Hepatocyte (in vitro differentiated cells): ENCODE results near the gene LYSMD4. TPM values are rescaled to one million over a fixed set of nuclear protein-coding genes. Genes with fewer than 3 reads are reported as not detected.
A peak's percentile ranks its signal among the peaks of the same experiment; 100 is the strongest.

Experiments used
- DNase-seq: peaks from one replicate; pipeline ENCODE4 v3.0.0-alpha.2; 2016; ENCODE audit warnings: low spot score
- H2AFZ ChIP-seq: fragments of 200-600 bp; sonication (generic); 2 replicates; pipeline ENCODE4 v1.6.0; 2016; ENCODE audit warnings: antibody characterized with exemption, mild to moderate bottlenecking
- H3K27ac ChIP-seq: fragments of 200-600 bp; sonication (generic); 2 replicates; pipeline ENCODE4 v1.5.1; 2016; ENCODE audit warnings: mild to moderate bottlenecking
- H3K27me3 ChIP-seq: fragments of 200-600 bp; sonication (generic); 2 replicates; pipeline ENCODE4 v1.6.1; 2016
- H3K36me3 ChIP-seq: fragments of 200-600 bp; sonication (generic); replicated peaks from 2 replicates; pipeline ENCODE4 v1.5.1; 2016; ENCODE audit warnings: low read depth; ENCODE audit not compliant: insufficient read depth
- H3K4me1 ChIP-seq: fragments of 200-600 bp; sonication (generic); 2 replicates; pipeline ENCODE4 v1.5.1; 2016; ENCODE audit warnings: mild to moderate bottlenecking, moderate library complexity; ENCODE audit not compliant: insufficient read depth
- H3K4me2 ChIP-seq: fragments of 200-600 bp; sonication (generic); 2 replicates; pipeline ENCODE4 v1.6.0; 2016
- H3K4me3 ChIP-seq: fragments of 200-600 bp; sonication (generic); 2 replicates; pipeline ENCODE4 v1.5.1; 2016; ENCODE audit warnings: mild to moderate bottlenecking
- H3K79me2 ChIP-seq: fragments of 200-600 bp; sonication (generic); 2 replicates; pipeline ENCODE4 v1.6.0; 2017; ENCODE audit warnings: mild to moderate bottlenecking
- H3K9me2 ChIP-seq: fragments of 200-600 bp; sonication (generic); replicated peaks from 2 replicates; pipeline ENCODE4 v1.6.0; 2017; ENCODE audit warnings: mild to moderate bottlenecking; ENCODE audit not compliant: insufficient read depth
- H3K9me3 ChIP-seq: fragments of 200-600 bp; sonication (generic); 2 replicates; pipeline ENCODE4 v1.5.1; 2016; ENCODE audit warnings: low read depth, mild to moderate bottlenecking
- H4K20me1 ChIP-seq: fragments of 200-600 bp; sonication (generic); 2 replicates; pipeline ENCODE4 v1.6.0; 2016; ENCODE audit warnings: mild to moderate bottlenecking; ENCODE audit not compliant: insufficient read depth, poor library complexity, severe bottlenecking
- EZH2 ChIP-seq: fragments of 200-600 bp; sonication (generic); IDR thresholded peaks from 2 replicates; pipeline ENCODE4 v1.6.1; 2016; ENCODE audit warnings: antibody characterized with exemption, mild to moderate bottlenecking, borderline replicate concordance
- EZH2phosphoT487 ChIP-seq: fragments of 200-600 bp; sonication (generic); IDR thresholded peaks from one replicate; pipeline ENCODE4 v1.6.1; 2018; ENCODE audit warnings: antibody characterized with exemption, mild to moderate bottlenecking, low read depth, moderate library complexity; ENCODE audit not compliant: unreplicated experiment, severe bottlenecking
- WGBS: methylation state at CpG from one replicate; pipeline ENCODE4 v1.1.6; 2016; ENCODE audit warnings: low lambda C conversion rate; ENCODE audit errors: missing lambda C conversion rate; 5-methylcytosine and 5-hydroxymethylcytosine counted together
- polyA plus RNA-seq: library from polyadenylated mRNA; unstranded; fragments of >200 nt; fragmentation: Nextera tagmentation; extraction: Ambion mirVana; gene quantifications from 2 replicates; pipeline ENCODE4 v1.2.1, GENCODE V29; 2016
- total RNA-seq: library from RNA; depleted of rRNA; stranded (reverse); fragments of >200 nt; gene quantifications from 2 replicates; pipeline ENCODE4 v1.2.3, GENCODE V29; 2014
- TF ChIP-seq, protein P1 (sequence below): fragments of 200-600 bp; sonication (generic); IDR thresholded peaks from 2 replicates; pipeline ENCODE4 v1.5.1; 2016; ENCODE audit warnings: antibody characterized with exemption, mild to moderate bottlenecking; ENCODE audit not compliant: poor library complexity

The LYSMD4 gene
- total and polyA plus RNA-seq, 2 experiments from 2014 or later, result 12.8 to 15.4 TPM

DNA sequence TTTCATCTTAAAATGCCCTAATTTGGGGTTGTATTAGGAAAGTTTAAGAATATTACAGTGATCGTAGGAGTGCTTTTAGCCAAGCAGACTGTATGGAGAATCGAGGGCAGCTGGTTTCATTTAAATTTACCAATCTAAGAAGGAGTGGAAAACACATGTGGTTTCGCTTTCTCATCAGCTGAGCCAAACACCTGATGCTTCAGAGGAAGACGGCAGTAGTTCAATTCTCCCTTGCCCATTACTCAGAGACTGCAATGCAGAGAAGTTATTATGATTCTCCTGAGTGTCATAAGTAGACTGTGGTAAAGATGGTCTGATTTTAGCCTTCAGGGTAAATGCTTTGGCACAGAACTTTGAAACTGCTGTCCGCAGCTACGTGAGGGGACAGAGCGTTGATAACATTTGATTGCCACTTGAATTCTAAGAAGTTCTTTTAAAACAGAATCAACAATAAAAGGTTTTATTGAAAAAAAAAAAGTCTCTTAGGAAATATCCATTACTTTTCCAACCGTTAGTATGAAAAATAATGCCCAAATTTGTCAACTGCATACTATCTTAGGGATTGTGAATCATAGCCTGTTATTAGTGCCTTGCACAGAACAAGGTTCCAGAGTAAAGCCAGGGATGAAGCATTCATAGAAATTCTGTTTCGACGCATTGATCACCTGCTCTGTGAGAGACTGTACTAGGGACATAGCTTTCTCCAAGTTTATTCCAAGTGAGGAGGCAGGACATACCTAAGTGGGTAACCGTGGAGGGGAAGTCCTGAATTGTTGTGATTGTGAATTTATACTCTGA lies 25.6 kb downstream of the LYSMD4 start:
- TF ChIP-seq EZH2phosphoT487 (no peak), EZH2 (no peak)
- TF ChIP-seq, protein P1, sequence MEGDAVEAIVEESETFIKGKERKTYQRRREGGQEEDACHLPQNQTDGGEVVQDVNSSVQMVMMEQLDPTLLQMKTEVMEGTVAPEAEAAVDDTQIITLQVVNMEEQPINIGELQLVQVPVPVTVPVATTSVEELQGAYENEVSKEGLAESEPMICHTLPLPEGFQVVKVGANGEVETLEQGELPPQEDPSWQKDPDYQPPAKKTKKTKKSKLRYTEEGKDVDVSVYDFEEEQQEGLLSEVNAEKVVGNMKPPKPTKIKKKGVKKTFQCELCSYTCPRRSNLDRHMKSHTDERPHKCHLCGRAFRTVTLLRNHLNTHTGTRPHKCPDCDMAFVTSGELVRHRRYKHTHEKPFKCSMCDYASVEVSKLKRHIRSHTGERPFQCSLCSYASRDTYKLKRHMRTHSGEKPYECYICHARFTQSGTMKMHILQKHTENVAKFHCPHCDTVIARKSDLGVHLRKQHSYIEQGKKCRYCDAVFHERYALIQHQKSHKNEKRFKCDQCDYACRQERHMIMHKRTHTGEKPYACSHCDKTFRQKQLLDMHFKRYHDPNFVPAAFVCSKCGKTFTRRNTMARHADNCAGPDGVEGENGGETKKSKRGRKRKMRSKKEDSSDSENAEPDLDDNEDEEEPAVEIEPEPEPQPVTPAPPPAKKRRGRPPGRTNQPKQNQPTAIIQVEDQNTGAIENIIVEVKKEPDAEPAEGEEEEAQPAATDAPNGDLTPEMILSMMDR, result no peak
- Histone ChIP-seq H3K27me3 (no peaks in the 10 kb centered on the region), H3K4me3 (no peak overlapping the region), H3K4me2 (no peak overlapping the region), H3K27ac (peak overlapping the region; percentile 22), H3K36me3 (no peaks in the 10 kb centered on the region), H3K4me1 (peaks cover 17% of the 10 kb centered on the region), H3K9me3 (no peaks in the 10 kb centered on the region), H3K9me2 (no peaks in the 10 kb centered on the region), H4K20me1 (no peaks in the 10 kb centered on the region), H2AFZ (no peak overlapping the region), H3K79me2 (no peaks in the 10 kb centered on the region)
- 69% methylated on average over 11 of the region's 11 CpGs for WGBS
- no peak for DNase-seq

- no peak overlapping the region for H3K27ac ChIP-seq
- no peaks in the 10 kb centered on the region for H3K27me3 ChIP-seq
- no peaks in the 10 kb centered on the region for H3K9me2 ChIP-seq
- 93% methylated on average over 10 of the region's 10 CpGs for WGBS
- no peak for TF ChIP-seq EZH2phosphoT487
- no peak overlapping the region for H3K4me3 ChIP-seq
- no peak overlapping the region for H3K4me2 ChIP-seq
- no peak overlapping the region for H2AFZ ChIP-seq
- H4K20me1 ChIP-seq, result no peaks in the 10 kb centered on the region
- H3K36me3 ChIP-seq, result no peaks in the 10 kb centered on the region
- no peak for DNase-seq
- peaks cover 17% of the 10 kb centered on the region for H3K4me1 ChIP-seq
- H3K79me2 ChIP-seq, result no peaks in the 10 kb centered on the region
- no peaks in the 10 kb centered on the region for H3K9me3 ChIP-seq
These were observed 26.5 kb downstream of the LYSMD4 start for GRCh38 chr15:99706557-99707303.

GRCh38 chr15:99704444-99704838 lies 28.8 kb downstream of the LYSMD4 start:
- TF ChIP-seq EZH2 (no peak), EZH2phosphoT487 (no peak)
- TF ChIP-seq, protein P1, result peak; percentile 79
- no peaks in the 10 kb centered on the region for H3K79me2 ChIP-seq
- no peaks in the 10 kb centered on the region for H3K9me2 ChIP-seq
- no peak overlapping the region for H2AFZ ChIP-seq
- no peaks in the 10 kb centered on the region for H3K36me3 ChIP-seq
- H4K20me1 ChIP-seq, result no peaks in the 10 kb centered on the region
- peak overlapping the region; percentile 71 for H3K27ac ChIP-seq
- DNase-seq, result peak; percentile 92
- H3K4me1 ChIP-seq, result peaks cover 17% of the 10 kb centered on the region
- no peak overlapping the region for H3K4me3 ChIP-seq
- H3K9me3 ChIP-seq, result no peaks in the 10 kb centered on the region
- H3K27me3 ChIP-seq, result no peaks in the 10 kb centered on the region
- 33% methylated on average over 3 of the region's 3 CpGs for WGBS
- H3K4me2 ChIP-seq, result peak overlapping the region; percentile 60
